Uterus (tissue), 2 donors: ENCODE measurements around the gene SLC6A7.

Experiments used
- CTCF ChIP-seq, 4 experiments: fragments of 200-600 bp in 2 of 4; fragments of 450-650 bp in 2 of 4; sonication (generic) in 2 of 4; IDR thresholded peaks; one replicate each; pipeline ENCODE4 v1.5.1; 2016 to 2019; ENCODE audit warnings: antibody characterized with exemption in 4 of 4, mild to moderate bottlenecking in 2 of 4, moderate library complexity in 1 of 4
- POLR2A ChIP-seq, 2 donors: fragments of 450-650 bp; IDR thresholded peaks; one replicate each; pipeline ENCODE4 v1.6.1; 2016; ENCODE audit warnings: antibody characterized with exemption in 2 of 2, mild to moderate bottlenecking in 1 of 2, moderate library complexity in 1 of 2

- TF ChIP-seq POLR2A (IDR thresholded peaks at IDR 0.05) (no peak), CTCF (IDR thresholded peaks at IDR 0.05) (no peak)
Measured at GRCh38 chr5:150159031-150159430, 30.8 kb upstream of the SLC6A7 start.
